A549 (cell line): ENCODE data around the gene CR1. TPM values are rescaled to one million over a fixed set of nuclear protein-coding genes. Genes with fewer than 3 reads are reported as not detected.

ENCODE experiments used
- ATAC-seq, 2 experiments: fragments of 200-7000 bp in 1 of 2; fragments of >200 bp in 1 of 2; cut with Nextera tagmentation in 1 of 2; cut with Tn5 transposase in 1 of 2; 3 replicates each; pipeline versions ENCODE4 v1.8.0 to v1.9.1; 2018 to 2020; ENCODE audit warnings: mild to moderate bottlenecking in 1 of 2, moderate library complexity in 1 of 2
- CTCF ChIA-PET: fragments of 300-600 bp; sonication (Branson Sonifier 250); formaldehyde crosslinking; extraction: SDS; loops from one replicate; lab custom pipeline; 2021; ENCODE audit warnings: antibody characterized with exemption, inconsistent platforms; lab: Yijun Ruan, JAX
- POLR2A ChIA-PET: fragments of 350-600 bp; formaldehyde crosslinking; extraction: SDS; loops from one replicate; lab custom pipeline; 2021; ENCODE audit warnings: antibody characterized with exemption, inconsistent platforms; lab: Yijun Ruan, JAX
- DNase-seq, 2 experiments: peaks; one replicate each; pipeline versions ENCODE4 v3.0.0 to v3.0.0-alpha.2; 2011 to 2016; ENCODE audit warnings: low read depth in 1 of 2, low spot score in 1 of 2
- FAIRE-seq: peaks from 2 replicates; lab custom pipeline; 2011; peaks lifted over from hg19 to GRCh38; lab: Jason Lieb, UNC
- H3K27ac ChIP-seq, 2 experiments: fragments of >200 bp; sonication (Bioruptor Twin); formaldehyde crosslinking; 3 replicates each; pipeline ENCODE4 v1.5.1; 2016 to 2017
- H3K4me1 ChIP-seq: fragments of >200 bp; sonication (Bioruptor Twin); formaldehyde crosslinking; 3 replicates; pipeline ENCODE4 v1.6.1; 2016
- H3K4me2 ChIP-seq: fragments of >200 bp; sonication (Bioruptor Twin); formaldehyde crosslinking; 3 replicates; pipeline ENCODE4 v1.6.1; 2016
- H3K4me3 ChIP-seq: fragments of >200 bp; sonication (Bioruptor Twin); formaldehyde crosslinking; 3 replicates; pipeline ENCODE4 v1.5.1; 2016
- H3K9me3 ChIP-seq: fragments of >200 bp; sonication (Bioruptor Twin); formaldehyde crosslinking; 3 replicates; pipeline ENCODE4 v1.6.1; 2016
- ATOH8 ChIP-seq: fragments of 250-450 bp; sonication (Bioruptor Pico); IDR thresholded peaks from 2 replicates; pipeline ENCODE4 v1.5.0; 2020; ENCODE audit warnings: low read depth, mild to moderate bottlenecking, moderate library complexity
- CBX2 ChIP-seq: fragments of 200-600 bp; sonication (generic); IDR thresholded peaks from 2 replicates; pipeline ENCODE4 v1.6.1; 2016; ENCODE audit warnings: low read depth, mild to moderate bottlenecking, borderline replicate concordance
- CHD4 ChIP-seq: fragments of 200-600 bp; sonication (generic); IDR thresholded peaks from 2 replicates; pipeline ENCODE4 v1.6.1; 2016; ENCODE audit warnings: antibody characterized with exemption, mild to moderate bottlenecking, borderline replicate concordance
- CTCF ChIP-seq: fragments of >200 bp; sonication (Bioruptor Twin); formaldehyde crosslinking; IDR thresholded peaks from 3 replicates; pipeline ENCODE4 v1.5.1; 2016
- EHMT2 ChIP-seq: fragments of 200-600 bp; sonication (generic); IDR thresholded peaks from 2 replicates; pipeline ENCODE4 v1.6.1; 2016; ENCODE audit warnings: antibody characterized with exemption, low read depth, mild to moderate bottlenecking, moderate library complexity
- ESRRA ChIP-seq: fragments of 150-350 bp; IDR thresholded peaks from 2 replicates; pipeline ENCODE4 v1.6.1; 2014; ENCODE audit warnings: mild to moderate bottlenecking, low read length, borderline replicate concordance
- FOSL2 ChIP-seq, 2 experiments: fragments of 450-650 bp in 1 of 2; fragments of >200 bp in 1 of 2; sonication (Bioruptor Twin) in 1 of 2; formaldehyde crosslinking; IDR thresholded peaks; 2 replicates each; pipeline versions ENCODE4 v1.5.0 to v1.6.1; 2016 to 2020; ENCODE audit warnings: mild to moderate bottlenecking in 1 of 2, moderate library complexity in 1 of 2
- FOXS1 ChIP-seq: fragments of 250-450 bp; sonication (Bioruptor Pico); IDR thresholded peaks from 2 replicates; pipeline ENCODE4 v1.5.0; 2020; ENCODE audit warnings: mild to moderate bottlenecking, moderate library complexity
- HES2 ChIP-seq: fragments of >200 bp; sonication (Bioruptor Twin); formaldehyde crosslinking; IDR thresholded peaks from 2 replicates; pipeline ENCODE4 v1.6.1; 2016
- HMGXB4 ChIP-seq: fragments of 250-450 bp; sonication (Bioruptor Pico); IDR thresholded peaks from 2 replicates; pipeline ENCODE4 v1.5.0; 2021; ENCODE audit warnings: mild to moderate bottlenecking, moderate library complexity, borderline replicate concordance
- HOXB13 ChIP-seq: fragments of 250-450 bp; sonication (Bioruptor Pico); IDR thresholded peaks from 2 replicates; pipeline ENCODE4 v1.5.0; 2020; ENCODE audit warnings: low read depth, mild to moderate bottlenecking, moderate library complexity
- JUN ChIP-seq, 2 experiments: fragments of >200 bp; sonication (Bioruptor Twin); formaldehyde crosslinking; IDR thresholded peaks; 2 replicates in 1 of 2; 3 replicates in 1 of 2; pipeline ENCODE4 v1.6.1; 2016 to 2017
- JUNB ChIP-seq: fragments of >200 bp; sonication (Bioruptor Twin); formaldehyde crosslinking; IDR thresholded peaks from 2 replicates; pipeline ENCODE4 v1.6.1; 2016
- KDM5A ChIP-seq: fragments of 200-600 bp; sonication (generic); IDR thresholded peaks from 2 replicates; pipeline ENCODE4 v1.6.1; 2016; ENCODE audit warnings: antibody characterized with exemption, mild to moderate bottlenecking
- MAX ChIP-seq: IDR thresholded peaks from 2 replicates; pipeline ENCODE4 v1.6.1; 2012
- MAZ ChIP-seq: fragments of 150-350 bp; IDR thresholded peaks from 2 replicates; pipeline ENCODE4 v1.6.1; 2014; ENCODE audit warnings: antibody characterized with exemption, low read depth, low read length, borderline replicate concordance
- NR3C1 ChIP-seq: fragments of >200 bp; sonication (Bioruptor Twin); formaldehyde crosslinking; IDR thresholded peaks from 3 replicates; pipeline ENCODE4 v1.6.1; 2017
- POLR2A ChIP-seq: IDR thresholded peaks from 2 replicates; pipeline ENCODE4 v1.6.1; 2012; ENCODE audit warnings: mild to moderate bottlenecking, low read length
- POLR2AphosphoS2 ChIP-seq: conservative IDR thresholded peaks from 2 replicates; pipeline ENCODE4 v1.6.1; 2012; ENCODE audit warnings: low read length, improper control_type of control experiment, inconsistent platforms
- RAD21 ChIP-seq, 2 experiments: fragments of >200 bp in 1 of 2; sonication (Bioruptor Twin) in 1 of 2; formaldehyde crosslinking in 1 of 2; IDR thresholded peaks in 1 of 2; conservative IDR thresholded peaks in 1 of 2; 2 replicates in 1 of 2; 3 replicates in 1 of 2; pipeline ENCODE4 v1.6.1; 2012 to 2018; ENCODE audit warnings: inconsistent platforms in 1 of 2
- RNF2 ChIP-seq: fragments of 200-600 bp; sonication (generic); IDR thresholded peaks from 2 replicates; pipeline ENCODE4 v1.6.1; 2016; ENCODE audit warnings: low read depth, mild to moderate bottlenecking, antibody characterized with exemption, moderate library complexity, borderline replicate concordance
- SREBF2 ChIP-seq: fragments of 450-650 bp; IDR thresholded peaks from 2 replicates; pipeline ENCODE4 v1.6.1; 2014; ENCODE audit warnings: mild to moderate bottlenecking, moderate library complexity
- ZC3H11A ChIP-seq: fragments of 450-650 bp; IDR thresholded peaks from 2 replicates; pipeline ENCODE4 v1.6.1; 2014; ENCODE audit warnings: antibody characterized with exemption, mild to moderate bottlenecking
- ZFP36 ChIP-seq: fragments of 450-650 bp; IDR thresholded peaks from 2 replicates; pipeline ENCODE4 v1.6.1; 2014; ENCODE audit warnings: borderline replicate concordance; ENCODE audit not compliant: partially characterized antibody
- ZNF302 ChIP-seq: fragments of 250-450 bp; sonication (Bioruptor Pico); IDR thresholded peaks from 2 replicates; pipeline ENCODE4 v1.9.0; 2021; ENCODE audit warnings: inconsistent platforms, mild to moderate bottlenecking, moderate library complexity
- WGBS: methylation state at CpG from one replicate; pipeline ENCODE4 v1.1.6; 2017; ENCODE audit errors: missing lambda C conversion rate; 5-methylcytosine and 5-hydroxymethylcytosine counted together
- polyA plus RNA-seq, 4 experiments: library from polyadenylated mRNA; depleted of rRNA in 3 of 4; stranded (reverse); fragments of >200 nt; fragmentation: RNase III in 1 of 4; extraction: RNeasy Plus Mini Kit Qiagen cat#74134 plus additional on column Dnase treatment in 1 of 4; gene quantifications; 2 replicates in 3 of 4; 3 replicates in 1 of 4; pipeline ENCODE4 v1.2.3, GENCODE V29; 2011 to 2017
- TF ChIP-seq, protein P1 (sequence below): IDR thresholded peaks from 2 replicates; pipeline ENCODE4 v1.6.1; 2012

Gene CR1
- polyA plus RNA-seq, 2 of the 4 experiments (the other 2 are of a cell fraction) = not detected

- TF ChIP-seq RNF2 (no peak), HMGXB4 (no peak), SREBF2 (no peak), ESRRA (no peak), ZNF302 (no peak), CTCF (no peak), JUNB (no peak), CBX2 (no peak), HOXB13 (CRISPR knock-in tag) (no peak), FOXS1 (no peak), RAD21 (conservative IDR thresholded peaks at IDR 0.05 in 1 of 2, IDR thresholded peaks at IDR 0.05 in 1 of 2) (no peak), KDM5A (no peak), MAX (no peak), ATOH8 (no peak)
- CTCF ChIA-PET = no interaction called here
- Histone ChIP-seq H3K27ac (no peak overlapping the region), H3K9me3 (no peaks in the 10 kb centered on the region), H3K4me3 (no peak overlapping the region), H3K4me1 (no peaks in the 10 kb centered on the region), H3K4me2 (no peak overlapping the region)
- ATAC-seq = no peak
- POLR2A ChIA-PET = no interaction called here
- no peak for DNase-seq
- no peak for FAIRE-seq
Observed at GRCh38 chr1:207463021-207463420, 32.9 kb upstream of the CR1 start.

DNA sequence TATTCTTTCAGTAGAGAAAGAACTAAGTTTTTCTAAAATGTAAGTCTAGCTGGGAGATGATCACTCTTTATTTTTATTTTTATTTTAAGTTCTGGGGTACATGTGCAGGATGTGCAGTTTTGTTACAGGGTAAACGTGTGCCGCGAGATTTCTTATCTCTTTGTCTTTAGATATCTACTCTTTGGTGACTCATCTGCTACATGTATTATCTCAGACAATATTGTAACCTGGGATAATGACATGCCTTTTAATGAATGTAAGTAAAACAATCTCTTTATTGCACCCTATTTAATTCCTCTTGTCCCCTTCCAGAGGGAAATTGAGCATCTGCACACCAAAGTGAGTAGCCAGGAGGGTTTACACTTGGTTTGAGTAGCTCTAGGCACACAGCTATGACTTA lies 32.4 kb upstream of the CR1 start:
- ATAC-seq (no peak), FAIRE-seq (no peak), DNase-seq (no peak)
- Histone ChIP-seq H3K4me1 (no peaks in the 10 kb centered on the region), H3K27ac (no peak overlapping the region), H3K9me3 (no peaks in the 10 kb centered on the region), H3K4me3 (no peak overlapping the region), H3K4me2 (no peak overlapping the region)
- TF ChIP-seq FOSL2 (IDR thresholded peaks at IDR 0.05) (no peak), FOSL2 (CRISPR knock-in tag; IDR thresholded peaks at IDR 0.05) (peak; percentile 19; the same call in 1 of the 2 replicates), ZC3H11A (no peak)
- ChIA-PET CTCF (interaction anchor here (0.8 kb wide), 1 partner anchor 36 kb away, joined by 3 read pairs; no protein-coding TSS in a partner anchor), POLR2A (no interaction called here)
- WGBS = 84% methylated on average over 3 of the region's 3 CpGs

DNA sequence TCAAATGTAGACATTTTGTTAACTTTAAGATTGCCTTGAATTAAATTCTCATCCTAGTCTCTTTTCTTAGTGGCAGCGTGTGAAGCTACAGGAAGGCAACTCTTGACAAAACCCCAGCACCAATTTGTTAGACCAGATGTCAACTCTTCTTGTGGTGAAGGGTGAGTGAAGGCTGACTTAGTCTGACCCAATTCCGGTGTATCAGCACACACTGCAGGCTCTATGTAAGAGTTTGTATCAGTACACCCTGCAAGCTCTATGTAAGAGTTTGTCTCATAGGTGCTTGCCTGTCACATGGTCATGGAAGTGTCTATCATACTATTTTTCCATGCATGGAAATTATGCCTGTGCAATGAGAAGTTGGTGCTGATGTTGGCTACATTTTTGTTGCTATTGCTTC lies 25.0 kb upstream of the CR1 start:
- FAIRE-seq (no peak), ATAC-seq (no peak), DNase-seq (no peak)
- ChIA-PET CTCF (interaction anchor here (0.6 kb wide), 1 partner anchor 326 kb away, joined by 3 read pairs; no protein-coding TSS in a partner anchor), POLR2A (no interaction called here)
- Histone ChIP-seq H3K9me3 (no peaks in the 10 kb centered on the region), H3K4me1 (no peaks in the 10 kb centered on the region), H3K4me3 (no peak overlapping the region), H3K27ac (no peak overlapping the region), H3K4me2 (no peak overlapping the region)
- WGBS = 5% methylated on average over 2 of the region's 2 CpGs
- TF ChIP-seq CHD4 (no peak), HOXB13 (CRISPR knock-in tag) (no peak), JUN (IDR thresholded peaks at IDR 0.05) (no peak), POLR2A (no peak), POLR2AphosphoS2 (no peak), EHMT2 (no peak), ESRRA (no peak), HMGXB4 (no peak), NR3C1 (no peak), HES2 (no peak), FOSL2 (IDR thresholded peaks at IDR 0.05) (no peak), FOSL2 (CRISPR knock-in tag; IDR thresholded peaks at IDR 0.05) (no peak), MAZ (no peak), ZFP36 (no peak), RAD21 (conservative IDR thresholded peaks at IDR 0.05 in 1 of 2, IDR thresholded peaks at IDR 0.05 in 1 of 2) (no peak)
- TF ChIP-seq, protein P1, sequence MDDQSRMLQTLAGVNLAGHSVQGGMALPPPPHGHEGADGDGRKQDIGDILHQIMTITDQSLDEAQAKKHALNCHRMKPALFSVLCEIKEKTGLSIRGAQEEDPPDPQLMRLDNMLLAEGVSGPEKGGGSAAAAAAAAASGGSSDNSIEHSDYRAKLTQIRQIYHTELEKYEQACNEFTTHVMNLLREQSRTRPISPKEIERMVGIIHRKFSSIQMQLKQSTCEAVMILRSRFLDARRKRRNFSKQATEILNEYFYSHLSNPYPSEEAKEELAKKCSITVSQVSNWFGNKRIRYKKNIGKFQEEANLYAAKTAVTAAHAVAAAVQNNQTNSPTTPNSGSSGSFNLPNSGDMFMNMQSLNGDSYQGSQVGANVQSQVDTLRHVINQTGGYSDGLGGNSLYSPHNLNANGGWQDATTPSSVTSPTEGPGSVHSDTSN = no peak
